Stimulated activated CD4-positive, alpha-beta T cell treated with anti-CD3 and anti-CD28 coated beads, Interleukin-15, amount 100 ng/mL, for 1 hour (primary cell): Measurements from ENCODE around the gene GDPD1.
A peak's percentile ranks its signal among the peaks of the same experiment; 100 is the strongest.
"Not testable (repeated sequence)": the region's sequence is repeated elsewhere in the genome, so short reads cannot be mapped to it uniquely, and the experiment has no call there.

Experiments
- DNase-seq, 2 donors: peaks; one replicate each; pipeline ENCODE4 v3.0.0-alpha.2; 2020; ENCODE audit warnings: low read depth in 1 of 2, low spot score in 1 of 2

The GDPD1 gene

GRCh38 chr17:59220328-59221158 is at the start of gene GDPD1:
Gene GDPD1 (plus strand): TSS chr17:59220511. CDS start chr17:59220610, 99 bp downstream.
- peak; percentile 95 to 96 for DNase-seq

- DNase-seq, result no peak
These were observed 47.8 kb upstream of the GDPD1 start for GRCh38 chr17:59172436-59173004.

- no peak for DNase-seq
These were observed 45.6 kb upstream of the GDPD1 start for GRCh38 chr17:59174671-59175070.

GRCh38 chr17:59175076-59175475 is 45.2 kb upstream of the GDPD1 start:
- DNase-seq, result no peak

GRCh38 chr17:59178266-59178985 is 41.9 kb upstream of the GDPD1 start:
- no peak for DNase-seq

GRCh38 chr17:59179601-59180000 is 40.7 kb upstream of the GDPD1 start:
- not testable (repeated sequence) for DNase-seq

- DNase-seq, result no peak
These were observed 39.7 kb upstream of the GDPD1 start for GRCh38 chr17:59180626-59181025.

GRCh38 chr17:59181481-59181880 is 38.8 kb upstream of the GDPD1 start:
- DNase-seq, result no peak

GRCh38 chr17:59185997-59186396 is 34.3 kb upstream of the GDPD1 start:
- DNase-seq, result no peak

GRCh38 chr17:59186850-59187249 is 33.5 kb upstream of the GDPD1 start:
- DNase-seq, result no peak

- DNase-seq, result no peak
These were observed 29.5 kb upstream of the GDPD1 start for GRCh38 chr17:59190806-59191205.

- DNase-seq, result no peak
These were observed 26.9 kb upstream of the GDPD1 start for GRCh38 chr17:59193336-59193862.

GRCh38 chr17:59199398-59199797 is 20.9 kb upstream of the GDPD1 start:
- DNase-seq, result no peak

GRCh38 chr17:59202320-59202719 is 18.0 kb upstream of the GDPD1 start:
- DNase-seq, result no peak

- DNase-seq, result no peak
These were observed 941 bp upstream of the GDPD1 start for GRCh38 chr17:59219370-59219769.

GRCh38 chr17:59219992-59220327 is 351 bp upstream of the GDPD1 start:
- DNase-seq, result no peak

GRCh38 chr17:59221159-59221847 is 992 bp downstream of the GDPD1 start:
- no peak for DNase-seq

GRCh38 chr17:59223813-59224212 is 3.5 kb downstream of the GDPD1 start:
- DNase-seq, result no peak

GRCh38 chr17:59228588-59228987 is 8.3 kb downstream of the GDPD1 start:
- not testable (repeated sequence) for DNase-seq

GRCh38 chr17:59230764-59231163 is 10.5 kb downstream of the GDPD1 start:
- no peak for DNase-seq

GRCh38 chr17:59234631-59235030 is 14.3 kb downstream of the GDPD1 start:
- DNase-seq, result no peak
